ENCODE data around the gene MRGPRD. TPM values are rescaled to one million over a fixed set of nuclear protein-coding genes. Genes with fewer than 3 reads are reported as not detected.

The MRGPRD gene
- total and polyA plus RNA-seq, 2 of the 13 experiments (the other 11 are each of a cell fraction or from before 2014, with no cell fraction given), result not detected

GRCh38 chr11:69027704-69028372 lies 47.1 kb upstream of the MRGPRD start (continued):
- TF ChIP-seq PAXIP1 (CRISPR knock-in tag; conservative IDR thresholded peaks at IDR 0.05), result 0 out of 2 replicates have a peak, but pooled peaks have one; percentile 15

GRCh38 chr11:69024509-69024908 lies 43.7 kb upstream of the MRGPRD start:
- H3K27me3 ChIP-seq (ENCODE audit: control insufficient read depth in 1 of 2, insufficient read depth in 2 of 2, low read length in 2 of 2), result peaks cover 1 to 10% of the 10 kb centered on the region in 2 experiments; a peak in 2 of 5 replicates
- H3K4me3 ChIP-seq (replicated peaks in 1 of 3; ENCODE audit: insufficient read depth in 1 of 3, low read depth in 2 of 3, low read length in 3 of 3), result no peak overlapping the region
- WGBS (ENCODE audit: low lambda C conversion rate), result 82% methylated on average over 4 of the region's 6 CpGs
- no peak overlapping the region for H3K9ac ChIP-seq (ENCODE audit: insufficient read depth, low read depth, low read length)
- H2AFZ ChIP-seq (ENCODE audit: low read length), result no peak overlapping the region
- no peaks in the 10 kb centered on the region for H3K36me3 ChIP-seq (replicated peaks in 1 of 2; ENCODE audit: control insufficient read depth in 1 of 2, insufficient read depth in 2 of 2, low read length in 2 of 2)
- CTCF ChIA-PET (ENCODE audit: low intra/inter-chr PET ratio, low total read pairs), result no interaction called here
- ATAC-seq (no peak), FAIRE-seq (no peak), DNase-seq (ENCODE audit: low spot score) (no peak)
- no TSS peak for BruUV-seq (replicated peaks)
- no peak overlapping the region for H3K27ac ChIP-seq (ENCODE audit: extremely low read length, insufficient read depth, low read length)
- POLR2A ChIA-PET, result no interaction called here
- intact Hi-C loops (cut with micrococcal nuclease; ENCODE audit: unreplicated experiment), result no loop called here
- H4K20me1 ChIP-seq (ENCODE audit: insufficient read depth, low read length), result no peaks in the 10 kb centered on the region
- H3K4me2 ChIP-seq (ENCODE audit: low read depth, low read length), result no peak overlapping the region
- in situ Hi-C loops (cut with HindIII; ENCODE audit: extremely low pct_ligation_motif_present, low pct_unique_long_range_greater_than_20kb), result no loop called here
- H3K4me1 ChIP-seq (ENCODE audit: insufficient read depth, low read length), result peaks cover 11% of the 10 kb centered on the region
- H3K9me3 ChIP-seq (ENCODE audit: low read length), result no peaks in the 10 kb centered on the region
- H3K79me2 ChIP-seq (ENCODE audit: insufficient read depth, low read length), result no peaks in the 10 kb centered on the region
- TF ChIP-seq SMARCC2 (IDR thresholded peaks at IDR 0.05) (no peak), ZNF101 (CRISPR knock-in tag; IDR thresholded peaks at IDR 0.05; ENCODE audit: borderline replicate concordance, low read depth) (no peak), ARID4A (CRISPR knock-in tag; IDR thresholded peaks at IDR 0.05; ENCODE audit: borderline replicate concordance) (no peak), STAT6 (CRISPR knock-in tag; IDR thresholded peaks at IDR 0.05; ENCODE audit: borderline replicate concordance) (no peak), GABPA (IDR thresholded peaks at IDR 0.05; ENCODE audit: low read depth, low read length) (no peak), GABPA (CRISPR knock-in tag; IDR thresholded peaks at IDR 0.05; ENCODE audit: low read depth) (no peak), GPN1 (CRISPR knock-in tag; IDR thresholded peaks at IDR 0.05; ENCODE audit: borderline replicate concordance) (no peak), ZNF589 (CRISPR knock-in tag; conservative IDR thresholded peaks at IDR 0.05) (no peak)
- TF ChIP-seq, protein P1, sequence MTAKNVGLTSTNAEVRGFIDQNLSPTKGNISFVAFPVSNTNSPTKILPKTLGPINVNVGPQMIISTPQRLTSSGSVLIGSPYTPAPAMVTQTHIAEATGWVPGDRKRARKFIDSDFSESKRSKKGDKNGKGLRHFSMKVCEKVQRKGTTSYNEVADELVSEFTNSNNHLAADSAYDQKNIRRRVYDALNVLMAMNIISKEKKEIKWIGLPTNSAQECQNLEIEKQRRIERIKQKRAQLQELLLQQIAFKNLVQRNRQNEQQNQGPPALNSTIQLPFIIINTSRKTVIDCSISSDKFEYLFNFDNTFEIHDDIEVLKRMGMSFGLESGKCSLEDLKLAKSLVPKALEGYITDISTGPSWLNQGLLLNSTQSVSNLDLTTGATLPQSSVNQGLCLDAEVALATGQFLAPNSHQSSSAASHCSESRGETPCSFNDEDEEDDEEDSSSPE (CRISPR knock-in tag; IDR thresholded peaks at IDR 0.05), result no peak

Data from HepG2 (cell line).